HG03354 (cell line): ENCODE results near the gene SLC25A3.
"Not testable (repeated sequence)": the region's sequence is repeated elsewhere in the genome, so short reads cannot be mapped to it uniquely, and the experiment has no call there.

Experiments
- ATAC-seq: cut with Tn5 transposase; IDR thresholded peaks from one replicate; pipeline ENCODE4 v1.9.1; 2021; ENCODE audit warnings: mild to moderate bottlenecking; ENCODE audit not compliant: unreplicated experiment, poor library complexity, severe bottlenecking

SLC25A3 gene

GRCh38 chr12:98592825-98593322, 612 bp upstream of the SLC25A3 start:
- ATAC-seq = peak; percentile 6

DNA sequence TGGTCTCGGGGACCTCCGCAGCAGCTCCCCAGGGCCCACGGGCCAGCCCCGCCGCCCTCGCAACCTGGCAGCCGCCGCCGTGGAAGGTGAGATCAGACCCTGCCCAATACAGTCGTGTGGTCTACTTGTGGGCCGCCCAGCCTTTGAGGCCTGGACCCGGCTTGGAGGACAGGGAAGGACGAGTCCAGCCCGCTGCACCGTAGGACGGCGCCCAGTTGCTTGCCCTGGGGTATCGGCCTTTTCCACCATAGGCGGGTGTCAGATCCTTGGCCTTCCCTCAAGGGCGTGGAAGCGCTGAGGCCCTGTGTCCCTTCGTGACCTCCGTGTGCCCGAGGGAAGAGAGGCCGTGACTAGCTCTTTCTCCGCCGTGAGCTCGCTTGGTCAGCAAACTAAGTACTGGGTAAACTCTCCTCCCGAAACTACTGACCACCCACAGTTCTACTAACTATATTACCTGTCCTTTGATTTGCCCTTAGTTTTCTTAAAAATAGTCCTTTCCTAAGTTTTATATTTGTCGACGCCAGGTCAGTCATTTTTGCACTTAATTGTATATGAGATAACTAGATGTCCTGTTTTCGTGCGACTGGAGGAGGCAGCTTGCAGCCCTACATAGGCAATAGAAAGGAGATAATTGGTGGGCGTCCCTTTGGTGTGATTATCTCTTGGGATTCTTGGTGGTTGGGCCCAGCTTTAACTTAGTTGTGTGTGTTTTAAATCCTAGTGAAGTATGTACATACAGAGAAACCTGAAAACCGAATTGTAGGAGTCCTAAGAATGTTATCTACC, 757 bp downstream of the SLC25A3 start:
- ATAC-seq = no peak

- ATAC-seq = no peak
These were observed 1.9 kb downstream of the SLC25A3 start for GRCh38 chr12:98595243-98595988.

DNA sequence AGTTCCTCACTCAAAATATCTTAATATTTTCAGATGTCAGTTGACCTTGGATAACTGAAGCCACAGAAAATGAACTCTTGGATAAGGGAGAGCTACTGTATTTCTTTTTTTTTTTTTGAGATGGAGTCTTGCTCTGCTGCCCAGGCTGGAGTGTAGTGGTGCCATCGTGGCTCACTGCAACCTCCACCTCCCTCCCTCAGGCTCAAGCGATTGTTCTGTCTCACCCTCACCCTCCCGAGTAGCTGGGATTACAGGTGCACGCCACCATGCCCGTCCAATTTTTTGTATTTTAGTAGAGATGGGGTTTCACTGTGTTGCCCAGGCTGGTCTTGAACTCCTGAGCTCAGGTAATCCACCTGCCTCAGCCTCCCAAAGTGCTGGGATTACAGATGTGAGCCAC, 3.8 kb downstream of the SLC25A3 start:
- ATAC-seq = not testable (repeated sequence)

GRCh38 chr12:98601924-98602323, 8.4 kb downstream of the SLC25A3 start:
- no peak for ATAC-seq

DNA sequence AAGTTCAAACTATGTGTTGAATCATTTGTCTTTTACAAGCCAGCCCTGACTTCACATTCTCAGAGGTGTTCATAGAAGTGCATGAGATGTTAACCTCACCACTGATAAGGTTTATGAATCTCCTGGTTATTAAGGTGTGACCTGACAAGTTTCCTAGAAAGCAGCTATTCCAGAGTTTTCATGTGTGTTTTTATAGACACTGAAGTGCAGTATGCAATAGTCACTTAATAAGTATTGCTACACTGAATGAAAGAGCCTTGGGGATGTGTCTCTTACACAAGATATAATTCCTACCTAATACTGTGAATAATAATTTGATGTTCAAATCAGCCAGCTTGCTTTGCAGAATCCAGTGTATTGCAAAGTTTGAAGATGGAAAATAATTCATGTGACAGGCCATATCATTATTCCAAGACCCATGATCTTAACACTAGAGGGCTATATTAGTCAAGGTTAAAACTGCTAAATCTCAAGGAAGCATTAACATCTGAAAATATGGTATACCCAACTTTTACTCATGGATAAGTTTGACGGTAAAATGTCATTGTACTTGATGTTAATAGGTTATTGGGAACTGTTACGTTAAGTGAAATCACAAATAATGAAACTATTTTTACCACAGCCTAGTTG, 13.0 kb downstream of the SLC25A3 start:
- ATAC-seq = no peak

GRCh38 chr12:98610596-98610995, 17.1 kb downstream of the SLC25A3 start:
- no peak for ATAC-seq

GRCh38 chr12:98612696-98613334, 19.3 kb downstream of the SLC25A3 start:
- peak; percentile 93 for ATAC-seq

DNA sequence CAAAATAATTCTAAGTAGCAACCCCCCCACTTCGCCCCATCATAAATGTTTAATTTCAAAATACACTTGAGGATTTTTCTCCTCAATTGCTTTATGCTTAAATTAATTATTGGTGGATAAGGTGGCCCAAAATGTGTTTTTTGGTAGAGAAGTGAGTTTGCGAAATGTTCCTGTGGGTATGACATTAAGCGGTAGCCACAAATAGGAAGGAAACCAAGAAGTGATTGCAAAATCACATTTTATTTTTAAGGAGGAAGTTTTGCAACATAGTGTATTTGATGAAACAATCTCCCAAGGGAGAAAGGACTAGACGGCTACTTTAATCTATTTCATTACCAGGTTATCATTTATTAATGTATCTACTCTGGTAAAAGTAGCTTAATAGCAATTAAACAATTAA, 25.5 kb downstream of the SLC25A3 start:
- no peak for ATAC-seq

- ATAC-seq = peak; percentile 84
These were observed 42.3 kb downstream of the SLC25A3 start for GRCh38 chr12:98635657-98636323.

GRCh38 chr12:98637068-98637467, 43.6 kb downstream of the SLC25A3 start:
- ATAC-seq = no peak

GRCh38 chr12:98638009-98638408, 44.5 kb downstream of the SLC25A3 start:
- no peak for ATAC-seq

- ATAC-seq = no peak
These were observed 46.0 kb downstream of the SLC25A3 start for GRCh38 chr12:98639491-98639890.

DNA sequence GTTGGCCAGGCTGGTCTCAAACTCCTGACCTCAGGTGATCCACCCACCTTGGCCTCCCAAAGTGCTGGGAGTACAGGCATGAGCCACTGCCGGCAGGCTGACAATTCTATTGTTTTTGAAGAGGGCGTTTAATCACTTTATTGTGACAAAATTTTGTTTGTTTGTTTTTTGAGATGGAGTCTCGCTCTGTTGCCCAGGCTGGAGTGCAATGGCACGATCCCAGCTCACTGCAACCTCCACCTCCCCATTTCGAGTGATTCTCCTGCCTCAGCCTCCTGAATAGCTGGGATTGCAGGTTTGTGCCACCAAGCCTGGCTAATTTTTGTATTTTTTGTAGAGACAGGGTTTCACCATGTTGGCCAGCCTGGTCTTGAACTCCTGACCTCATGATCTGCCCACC, 49.3 kb downstream of the SLC25A3 start:
- not testable (repeated sequence) for ATAC-seq

DNA sequence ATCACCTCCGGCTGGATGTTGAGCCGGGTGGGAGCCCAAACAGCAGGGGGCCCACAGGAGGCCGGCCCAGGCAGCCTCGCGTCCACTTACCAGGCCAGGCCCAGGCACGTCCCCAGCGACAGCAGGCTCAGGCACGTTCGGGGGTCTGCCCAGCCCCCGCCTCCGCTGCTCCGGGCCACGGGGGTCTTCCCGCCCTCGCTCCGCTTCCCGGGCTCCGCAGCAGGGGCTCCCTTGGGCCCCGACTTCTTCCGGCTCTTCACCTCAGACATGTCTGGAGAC, 50.9 kb downstream of the SLC25A3 start:
- peak; percentile 26 for ATAC-seq

DNA sequence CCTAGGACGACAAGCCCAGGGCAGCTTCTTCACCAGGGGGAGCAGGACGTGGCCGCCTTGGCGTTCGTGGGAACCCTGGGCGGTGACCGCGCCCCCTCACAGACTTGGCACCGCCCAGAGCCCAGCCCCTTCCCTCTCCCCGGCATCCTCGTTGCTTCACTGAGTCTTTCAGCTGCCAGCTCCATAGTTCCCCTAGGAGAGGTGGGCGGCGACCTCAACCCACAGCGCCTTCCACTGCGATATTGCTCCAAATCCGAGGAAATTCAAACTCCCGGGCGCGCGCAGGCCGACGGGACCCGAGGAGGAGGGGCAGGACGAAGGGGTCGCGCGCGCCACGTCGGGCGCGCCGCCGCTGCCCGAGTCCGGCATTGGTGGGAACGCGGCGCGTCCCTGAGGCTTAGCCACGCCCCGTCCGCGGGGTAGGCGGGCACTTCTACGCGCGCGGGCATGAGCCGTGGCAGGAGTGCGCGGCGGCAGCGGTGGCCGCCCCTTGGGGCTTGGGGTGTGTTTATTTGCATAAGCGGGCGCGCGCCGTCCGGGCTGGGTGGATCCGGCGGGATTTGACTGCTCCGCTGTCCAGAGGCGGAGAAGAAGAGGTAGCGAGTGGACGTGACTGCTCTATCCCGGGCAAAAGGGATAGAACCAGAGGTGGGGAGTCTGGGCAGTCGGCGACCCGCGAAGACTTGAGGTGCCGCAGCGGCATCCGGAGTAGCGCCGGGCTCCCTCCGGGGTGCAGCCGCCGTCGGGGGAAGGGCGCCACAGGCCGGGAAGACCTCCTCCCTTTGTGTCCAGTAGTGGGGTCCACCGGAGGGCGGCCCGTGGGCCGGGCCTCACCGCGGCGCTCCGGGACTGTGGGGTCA, 51.5 kb downstream of the SLC25A3 start, which contains the start of the genes APAF1 and IKBIP:
APAF1 (plus strand) TSS at position 579 of the 860 bp plus-strand sequence. CDS start 3,070 bp downstream, outside the sequence.
IKBIP (minus strand) TSS at position 77 of the 860 bp plus-strand sequence. CDS start 87 bp downstream, outside the sequence.
- ATAC-seq = peak; percentile 89

DNA sequence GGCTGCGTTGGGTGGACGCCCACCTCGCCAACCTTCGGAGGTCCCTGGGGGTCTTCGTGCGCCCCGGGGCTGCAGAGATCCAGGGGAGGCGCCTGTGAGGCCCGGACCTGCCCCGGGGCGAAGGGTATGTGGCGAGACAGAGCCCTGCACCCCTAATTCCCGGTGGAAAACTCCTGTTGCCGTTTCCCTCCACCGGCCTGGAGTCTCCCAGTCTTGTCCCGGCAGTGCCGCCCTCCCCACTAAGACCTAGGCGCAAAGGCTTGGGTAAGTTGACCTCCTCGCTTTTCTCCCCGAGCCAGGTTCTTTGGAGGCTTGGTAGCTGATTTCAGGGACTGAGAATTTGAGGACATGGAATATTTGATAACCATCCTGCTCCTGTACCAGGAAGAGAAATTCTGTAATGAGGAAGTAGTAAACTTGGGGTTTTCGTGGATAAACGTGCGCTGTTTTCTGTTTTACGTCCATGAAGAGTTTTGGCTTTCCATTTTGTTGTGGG, 52.1 kb downstream of the SLC25A3 start:
- peak; percentile 1 for ATAC-seq

DNA sequence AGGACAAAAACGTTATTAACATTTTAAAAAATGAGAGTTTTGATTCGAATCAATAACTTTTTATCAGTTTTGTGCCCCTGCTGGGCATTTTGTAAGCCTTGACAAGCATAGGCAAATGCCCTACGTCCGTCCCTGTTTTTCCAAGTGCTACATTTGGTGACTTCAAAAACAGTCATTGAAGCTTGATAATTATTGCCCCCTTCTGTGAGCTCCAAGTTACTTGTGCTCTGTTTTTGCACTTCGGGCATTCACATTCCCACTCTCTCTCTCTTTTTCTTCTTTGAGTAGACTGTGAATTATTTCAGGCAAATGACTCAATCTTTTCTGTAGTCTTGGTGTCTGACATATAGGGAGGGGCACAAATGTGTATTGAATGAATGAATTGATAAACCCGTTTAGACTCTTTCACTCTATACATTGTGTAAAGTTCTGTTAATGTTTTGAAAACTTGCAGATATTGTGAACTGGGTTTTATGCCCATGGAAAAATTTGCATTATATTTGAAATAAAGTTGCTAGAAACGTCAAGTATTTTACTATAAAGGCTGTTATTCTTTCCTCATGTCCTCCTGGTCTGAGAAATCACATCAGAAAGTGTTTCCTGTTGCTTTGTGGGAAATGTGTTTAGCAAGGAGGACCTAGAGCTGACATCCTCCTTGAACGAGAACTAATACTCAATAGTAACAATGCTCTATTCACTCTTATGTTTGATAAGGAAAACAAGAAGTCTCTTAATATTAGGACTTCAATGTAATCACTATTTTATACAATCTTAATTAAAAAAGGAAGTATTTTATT, 53.0 kb downstream of the SLC25A3 start:
- no peak for ATAC-seq
